WTC11 (cell line): ENCODE data around the gene ARHGAP4. TPM values are rescaled to one million over a fixed set of nuclear protein-coding genes. Genes with fewer than 3 reads are reported as not detected.

ENCODE experiments used
- ATAC-seq: fragments of 200-7000 bp; cut with Tn5 transposase; 2 replicates; pipeline ENCODE4 v1.10.0; 2021; ENCODE audit warnings: mild to moderate bottlenecking, moderate library complexity
- CTCF ChIA-PET: fragments of 300-600 bp; sonication (Branson Sonifier 250); formaldehyde crosslinking; loops from one replicate; lab custom pipeline; 2021; ENCODE audit warnings: antibody characterized with exemption; lab: Charles Lee
- POLR2A ChIA-PET: fragments of 350-600 bp; sonication (Branson Sonifier 250); formaldehyde crosslinking; loops from one replicate; lab custom pipeline; 2021; ENCODE audit warnings: antibody characterized with exemption; lab: Charles Lee
- DNase-seq: peaks from one replicate; pipeline ENCODE4 v3.0.0; 2021; ENCODE audit warnings: low spot score
- H3K27ac Mint-ChIP-seq: 2 replicates; pipeline ENCODE4 v1.8.0; 2021; ENCODE audit warnings: mixed read lengths
- H3K27me3 Mint-ChIP-seq: 2 replicates; pipeline ENCODE4 v1.8.0; 2021; ENCODE audit warnings: low read depth, mild to moderate bottlenecking, moderate library complexity, mixed read lengths
- H3K36me3 Mint-ChIP-seq: 2 replicates; pipeline ENCODE4 v1.8.0; 2021; ENCODE audit warnings: mixed read lengths
- H3K4me1 Mint-ChIP-seq: 2 replicates; pipeline ENCODE4 v1.8.0; 2022; ENCODE audit warnings: mixed read lengths
- H3K4me3 Mint-ChIP-seq: 2 replicates; pipeline ENCODE4 v1.8.0; 2021; ENCODE audit warnings: mild to moderate bottlenecking, moderate library complexity, mixed read lengths
- H3K9me3 Mint-ChIP-seq: 2 replicates; pipeline ENCODE4 v1.8.0; 2021; ENCODE audit warnings: mixed read lengths
- ATF3 ChIP-seq: sonication (generic); formaldehyde crosslinking; conservative IDR thresholded peaks from 2 replicates; pipeline ENCODE4 v1.8.1; 2022; ENCODE audit warnings: mild to moderate bottlenecking, missing genetic modification reagents
- CTCF ChIP-seq: fragments of 200-600 bp; IDR thresholded peaks from 2 replicates; pipeline ENCODE4 v1.8.0; 2022; ENCODE audit warnings: antibody characterized with exemption
- E2F4 ChIP-seq: sonication (generic); formaldehyde crosslinking; IDR thresholded peaks from 2 replicates; pipeline ENCODE4 v1.8.1; 2022; ENCODE audit warnings: low read depth, mild to moderate bottlenecking, moderate library complexity, missing genetic modification reagents, borderline replicate concordance
- EMX1 ChIP-seq: fragments of 250-450 bp; sonication (Bioruptor Pico); IDR thresholded peaks from 2 replicates; pipeline ENCODE4 v1.8.0; 2021; ENCODE audit warnings: mild to moderate bottlenecking
- ESRRA ChIP-seq: sonication (generic); formaldehyde crosslinking; IDR thresholded peaks from 2 replicates; pipeline ENCODE4 v1.8.1; 2022; ENCODE audit warnings: mild to moderate bottlenecking, missing genetic modification reagents, borderline replicate concordance
- ETV6 ChIP-seq: sonication (generic); formaldehyde crosslinking; IDR thresholded peaks from 2 replicates; pipeline ENCODE4 v1.8.1; 2022; ENCODE audit warnings: mild to moderate bottlenecking, missing genetic modification reagents
- FOXP1 ChIP-seq: sonication (generic); formaldehyde crosslinking; IDR thresholded peaks from 2 replicates; pipeline ENCODE4 v1.8.0; 2022; ENCODE audit warnings: missing genetic modification reagents, mild to moderate bottlenecking, moderate library complexity, borderline replicate concordance
- FOXP4 ChIP-seq: sonication (generic); formaldehyde crosslinking; IDR thresholded peaks from 2 replicates; pipeline ENCODE4 v1.8.0; 2022; ENCODE audit warnings: mild to moderate bottlenecking, missing genetic modification reagents
- GTF2I ChIP-seq: fragments of 250-450 bp; sonication (Bioruptor Pico); conservative IDR thresholded peaks from 2 replicates; pipeline ENCODE4 v1.4.0; 2021; ENCODE audit warnings: mild to moderate bottlenecking
- HMGXB4 ChIP-seq: sonication (generic); formaldehyde crosslinking; IDR thresholded peaks from 2 replicates; pipeline ENCODE4 v1.8.1; 2023; ENCODE audit warnings: mild to moderate bottlenecking, moderate library complexity, missing genetic modification reagents
- MXD4 ChIP-seq: fragments of 250-450 bp; sonication (Bioruptor Pico); IDR thresholded peaks from 2 replicates; pipeline ENCODE4 v1.8.0; 2021; ENCODE audit warnings: mild to moderate bottlenecking, moderate library complexity, borderline replicate concordance
- MYBL2 ChIP-seq: sonication (generic); formaldehyde crosslinking; IDR thresholded peaks from 2 replicates; pipeline ENCODE4 v1.8.1; 2023; ENCODE audit warnings: mild to moderate bottlenecking, moderate library complexity, missing genetic modification reagents
- PRDM15 ChIP-seq: sonication (generic); formaldehyde crosslinking; IDR thresholded peaks from 2 replicates; pipeline ENCODE4 v1.8.0; 2022; ENCODE audit warnings: missing genetic modification reagents
- TEAD4 ChIP-seq: sonication (generic); formaldehyde crosslinking; IDR thresholded peaks from 2 replicates; pipeline ENCODE4 v1.8.0; 2022; ENCODE audit warnings: mild to moderate bottlenecking, missing genetic modification reagents
- ZBTB21 ChIP-seq: sonication (generic); formaldehyde crosslinking; IDR thresholded peaks from 2 replicates; pipeline ENCODE4 v1.8.1; 2023; ENCODE audit warnings: mild to moderate bottlenecking, missing genetic modification reagents, borderline replicate concordance
- ZBTB43 ChIP-seq: sonication (generic); formaldehyde crosslinking; IDR thresholded peaks from 2 replicates; pipeline ENCODE4 v1.8.1; 2023; ENCODE audit warnings: mild to moderate bottlenecking, missing genetic modification reagents
- ZMAT4 ChIP-seq: fragments of 250-450 bp; sonication (Bioruptor Pico); IDR thresholded peaks from 2 replicates; pipeline ENCODE4 v1.9.0; 2021; ENCODE audit warnings: mild to moderate bottlenecking
- ZNF317 ChIP-seq: sonication (generic); formaldehyde crosslinking; IDR thresholded peaks from 2 replicates; pipeline ENCODE4 v1.8.1; 2023; ENCODE audit warnings: low read depth, mild to moderate bottlenecking, moderate library complexity, missing genetic modification reagents, borderline replicate concordance
- ZNF396 ChIP-seq: fragments of 250-450 bp; sonication (Bioruptor Pico); IDR thresholded peaks from 2 replicates; pipeline ENCODE4 v1.8.0; 2021; ENCODE audit warnings: mild to moderate bottlenecking, moderate library complexity, borderline replicate concordance
- total RNA-seq: library from RNA; stranded (reverse); gene quantifications from 3 replicates; pipeline ENCODE4 v1.2.3, GENCODE V29; 2021

The ARHGAP4 gene
- total RNA-seq, 1 experiment from 2014 or later, result 52.1 TPM

GRCh38 chrX:153968754-153969124 lies 42.7 kb upstream of the ARHGAP4 start:
- no peak for ATAC-seq
- H3K27me3 Mint-ChIP-seq, result no peaks in the 10 kb centered on the region
- no peak for DNase-seq
- TF ChIP-seq FOXP1 (CRISPR knock-in tag), result no peak
- TF ChIP-seq E2F4 (CRISPR knock-in tag), result no peak
- TF ChIP-seq ZNF317 (CRISPR knock-in tag), result no peak
- no peak for TF ChIP-seq MYBL2 (CRISPR knock-in tag)
- no peak overlapping the region for H3K27ac Mint-ChIP-seq
- CTCF ChIA-PET, result interaction anchor here (1.1 to 3.7 kb wide), 4 partner anchors 21 to 58 kb away, joined by 3 to 13 read pairs (median 8); partner anchors contain the start of gene ARHGAP4
- no peaks in the 10 kb centered on the region; the same call in 1 of the 2 replicates for H3K36me3 Mint-ChIP-seq
- peaks cover 27% of the 10 kb centered on the region for H3K4me1 Mint-ChIP-seq
- POLR2A ChIA-PET, result interaction anchor here (1.9 kb wide), 1 partner anchor 40 kb away, joined by 6 read pairs; no protein-coding TSS in a partner anchor
- peak overlapping the region; percentile 100 for H3K4me3 Mint-ChIP-seq
- no peaks in the 10 kb centered on the region for H3K9me3 Mint-ChIP-seq

- H3K36me3 Mint-ChIP-seq, result no peaks in the 10 kb centered on the region; the same call in 1 of the 2 replicates
- ChIA-PET POLR2A (no interaction called here), CTCF (interaction anchor here (1.1 to 3.7 kb wide), 3 partner anchors 21 to 45 kb away, joined by 3 to 13 read pairs (median 12); no protein-coding TSS in a partner anchor)
- H3K4me3 Mint-ChIP-seq, result peak overlapping the region; percentile 100
- H3K27me3 Mint-ChIP-seq, result no peaks in the 10 kb centered on the region
- H3K9me3 Mint-ChIP-seq, result no peaks in the 10 kb centered on the region
- peak overlapping the region; percentile 90 for H3K27ac Mint-ChIP-seq
- DNase-seq (no peak), ATAC-seq (no peak)
- H3K4me1 Mint-ChIP-seq, result peaks cover 24% of the 10 kb centered on the region
- no peak for TF ChIP-seq MXD4 (CRISPR knock-in tag)
- no peak for TF ChIP-seq ATF3 (CRISPR knock-in tag)
- no peak for TF ChIP-seq PRDM15 (CRISPR knock-in tag)
- TF ChIP-seq ESRRA (CRISPR knock-in tag), result no peak
- no peak for TF ChIP-seq HMGXB4 (CRISPR knock-in tag)
- no peak for TF ChIP-seq GTF2I (CRISPR knock-in tag)
- TF ChIP-seq CTCF, result no peak
- TF ChIP-seq EMX1 (CRISPR knock-in tag), result no peak
- no peak for TF ChIP-seq ZMAT4
- TF ChIP-seq ZNF396, result no peak
- no peak for TF ChIP-seq ZBTB21 (CRISPR knock-in tag)
- TF ChIP-seq ETV6 (CRISPR knock-in tag), result no peak
- TF ChIP-seq ZBTB43 (CRISPR knock-in tag), result no peak
- TF ChIP-seq TEAD4, result no peak
- TF ChIP-seq FOXP4 (CRISPR knock-in tag), result no peak
These were observed 42.2 kb upstream of the ARHGAP4 start for GRCh38 chrX:153968255-153968654.
